Activated CD8-positive, alpha-beta memory T cell treated with anti-CD3 and anti-CD28 coated beads for 24 hours (primary cell): ENCODE results near the gene ADH5.
"Not testable (repeated sequence)": the region's sequence is repeated elsewhere in the genome, so short reads cannot be mapped to it uniquely, and the experiment has no call there.

ENCODE experiments used
- DNase-seq: peaks from one replicate; pipeline ENCODE4 v3.0.0-alpha.2; 2020

Gene ADH5

GRCh38 chr4:99082192-99082591, 6.4 kb downstream of the ADH5 start:
- DNase-seq, result no peak

GRCh38 chr4:99080869-99081268, 7.7 kb downstream of the ADH5 start:
- not testable (repeated sequence) for DNase-seq

GRCh38 chr4:99079625-99080295, 8.8 kb downstream of the ADH5 start:
- no peak for DNase-seq

GRCh38 chr4:99078931-99079624, 9.5 kb downstream of the ADH5 start:
- DNase-seq, result no peak

DNA sequence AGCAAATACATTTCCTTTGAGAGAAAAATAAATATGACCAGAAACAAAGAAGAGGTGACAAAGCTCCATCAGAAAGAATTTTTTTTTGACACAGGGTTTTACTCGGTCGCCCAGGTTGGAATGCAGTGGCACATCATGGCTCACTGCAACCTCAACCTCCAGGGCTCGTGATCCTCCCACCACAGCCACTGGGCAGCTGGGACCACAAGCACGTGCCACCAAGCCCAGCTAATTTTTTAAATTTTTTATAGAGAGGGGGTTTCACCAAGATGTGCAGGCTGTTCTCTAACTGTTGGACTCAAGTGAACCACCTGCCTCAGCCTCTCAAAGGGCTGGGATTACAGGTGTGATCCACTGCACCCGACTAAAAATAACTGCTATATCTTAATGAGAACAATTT, 10.3 kb downstream of the ADH5 start:
- DNase-seq, result no peak

DNA sequence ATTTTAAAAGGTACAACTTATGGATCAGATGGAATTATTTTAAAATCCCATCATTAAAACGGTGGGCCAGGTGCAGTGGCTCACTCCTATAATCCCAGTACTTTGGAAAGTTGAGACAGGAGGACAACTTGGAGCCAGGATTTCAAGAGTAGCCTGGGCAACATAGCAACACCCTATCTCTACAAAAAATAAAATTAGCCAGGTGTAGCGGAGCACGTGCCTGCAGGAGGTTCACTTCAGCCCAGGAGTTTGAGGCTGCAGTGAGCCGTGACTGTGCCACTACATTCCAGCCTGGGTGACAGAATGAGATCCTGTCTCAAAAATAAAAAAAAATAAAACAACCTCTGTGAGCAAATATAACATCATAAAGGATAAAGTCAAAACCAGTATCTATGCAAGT, 11.4 kb downstream of the ADH5 start:
- DNase-seq, result no peak

GRCh38 chr4:99076292-99076976, 12.2 kb downstream of the ADH5 start:
- DNase-seq, result no peak

- no peak for DNase-seq
These were observed 13.8 kb downstream of the ADH5 start for GRCh38 chr4:99074816-99075215.

DNA sequence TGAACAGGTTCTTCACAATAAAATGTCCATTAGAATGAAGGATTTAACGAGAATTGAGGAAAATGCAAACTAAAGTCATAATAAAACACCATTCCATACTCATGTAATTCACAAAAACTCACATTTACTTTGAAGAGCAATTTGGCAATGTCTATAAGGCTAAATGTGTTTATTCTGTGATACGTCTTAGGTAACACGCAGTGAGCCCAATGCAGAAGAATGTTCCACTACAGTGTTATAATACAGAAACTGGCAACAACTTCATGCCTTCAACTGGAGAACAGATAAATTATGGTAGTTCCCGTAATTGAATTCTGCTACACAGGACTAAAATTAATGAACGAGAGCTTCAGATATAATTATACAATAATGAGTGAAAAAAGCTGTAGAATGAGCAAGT, 17.4 kb downstream of the ADH5 start:
- no peak for DNase-seq

DNA sequence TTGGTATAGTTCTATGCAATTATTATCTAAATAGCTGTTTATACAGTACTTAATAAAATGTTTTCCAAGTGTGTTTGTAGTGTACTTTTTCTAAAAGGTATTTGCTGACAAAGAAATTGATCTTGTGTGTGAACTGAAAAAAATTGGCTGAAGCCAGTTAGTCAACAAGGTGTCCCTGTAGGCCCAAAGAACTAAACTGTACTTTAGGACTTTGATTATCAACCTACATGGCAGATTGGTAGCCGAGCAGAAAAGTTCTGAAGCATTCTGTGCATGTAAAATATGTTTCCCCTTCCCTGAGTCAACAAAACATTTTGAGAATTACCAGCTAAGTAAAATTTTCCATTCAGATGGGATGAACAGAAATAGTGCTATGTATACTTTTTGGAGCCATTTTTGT, 21.0 kb downstream of the ADH5 start:
- DNase-seq, result no peak

DNA sequence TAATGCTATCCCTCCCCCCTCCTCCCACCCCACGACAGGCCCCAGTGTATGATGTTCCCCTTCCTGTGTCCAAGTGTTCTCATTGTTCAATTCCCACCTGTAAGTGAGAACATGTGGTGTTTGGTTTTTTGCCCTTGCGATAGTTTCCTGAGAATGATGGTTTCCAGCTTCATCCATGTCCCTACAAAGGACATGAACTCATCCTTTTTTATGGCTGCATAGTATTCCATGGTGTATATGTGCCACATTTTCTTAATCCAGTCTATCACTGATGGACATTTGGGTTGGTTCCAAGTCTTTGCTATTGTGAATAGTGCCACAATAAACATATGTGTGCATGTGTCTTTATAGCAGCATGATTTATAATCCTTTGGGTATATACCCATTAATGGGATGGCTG, 23.1 kb downstream of the ADH5 start:
- DNase-seq, result not testable (repeated sequence)

DNA sequence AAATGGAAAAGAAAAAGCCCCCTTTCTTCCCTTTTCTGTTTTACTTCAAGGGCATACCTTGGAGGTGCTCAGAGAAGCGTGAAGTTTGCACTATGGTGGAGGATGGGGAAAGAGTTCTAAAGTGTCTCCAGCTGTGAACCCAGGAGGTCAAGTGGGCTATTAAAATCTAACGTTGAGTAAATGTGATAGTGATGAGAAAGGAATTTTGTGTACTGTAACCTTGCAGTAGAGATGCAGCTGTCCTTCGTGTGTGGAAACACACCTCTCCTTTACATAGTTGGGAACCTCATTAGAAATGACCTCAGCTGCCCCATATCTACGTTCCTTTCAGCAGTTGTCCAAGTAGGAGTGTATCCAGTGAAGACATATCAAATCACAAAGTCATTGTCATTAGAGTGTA, 26.5 kb downstream of the ADH5 start:
- no peak for DNase-seq

DNA sequence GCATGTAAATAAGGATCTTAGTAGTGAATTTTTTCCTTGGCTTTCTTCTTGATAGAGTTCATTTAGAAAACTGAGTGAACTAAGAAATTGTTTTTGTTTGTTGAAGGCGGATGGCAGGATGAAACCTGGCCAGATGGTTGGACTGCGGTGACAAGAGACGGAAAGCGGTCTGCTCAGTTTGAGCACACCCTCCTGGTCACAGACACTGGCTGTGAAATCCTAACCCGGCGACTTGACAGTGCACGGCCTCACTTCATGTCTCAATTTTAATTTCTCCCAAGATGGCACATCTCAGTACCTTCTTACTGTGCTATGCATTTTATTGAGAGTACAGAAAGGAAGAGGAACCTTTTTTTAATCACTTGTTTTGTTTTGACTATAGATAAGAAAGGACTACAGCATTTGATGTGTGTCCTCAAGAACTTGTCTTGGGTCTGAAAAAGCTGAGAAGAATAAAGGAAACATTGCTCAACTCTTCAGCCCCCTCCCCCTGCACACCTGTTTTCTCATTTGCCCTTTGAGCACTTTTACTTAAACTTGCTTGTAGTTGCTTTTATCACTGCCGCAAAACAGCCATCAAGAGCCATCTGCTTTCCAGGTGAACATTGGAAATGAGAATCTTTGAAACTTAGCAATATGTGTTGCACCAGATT, 27.4 kb downstream of the ADH5 start:
- no peak for DNase-seq

- no peak for DNase-seq
These were observed 29.0 kb downstream of the ADH5 start for GRCh38 chr4:99059550-99059949.

GRCh38 chr4:99058228-99058627, 30.4 kb downstream of the ADH5 start:
- no peak for DNase-seq

DNA sequence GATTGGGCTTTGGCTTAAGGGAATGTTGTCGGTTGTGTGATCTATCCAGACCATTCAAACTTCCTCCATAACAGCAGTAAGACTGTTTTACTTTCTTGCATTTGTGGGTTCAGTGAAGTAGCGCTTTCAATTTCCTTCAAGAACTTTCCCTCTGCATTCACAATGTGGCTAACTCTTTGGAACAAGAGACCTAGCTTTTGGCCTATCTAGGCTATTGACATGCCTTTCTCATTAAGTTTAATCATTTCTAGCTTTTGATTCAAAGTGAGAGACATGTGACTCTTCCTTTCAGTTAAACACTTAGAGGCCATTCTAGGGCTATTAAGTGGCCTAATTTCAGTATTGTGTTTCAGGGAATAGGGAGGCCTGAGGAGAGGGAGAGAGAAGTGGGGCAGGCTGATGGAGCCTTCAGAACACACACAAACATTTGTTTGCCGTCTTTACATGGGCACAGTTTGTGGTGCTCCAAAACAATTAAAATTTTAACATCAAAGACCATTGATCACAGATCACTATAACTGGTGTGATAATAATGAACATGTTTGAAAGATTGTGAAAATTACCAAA, 34.1 kb downstream of the ADH5 start:
- no peak for DNase-seq

GRCh38 chr4:99052902-99053301, 35.7 kb downstream of the ADH5 start:
- DNase-seq, result no peak

- DNase-seq, result no peak
These were observed 40.9 kb downstream of the ADH5 start for GRCh38 chr4:99047710-99048109.

DNA sequence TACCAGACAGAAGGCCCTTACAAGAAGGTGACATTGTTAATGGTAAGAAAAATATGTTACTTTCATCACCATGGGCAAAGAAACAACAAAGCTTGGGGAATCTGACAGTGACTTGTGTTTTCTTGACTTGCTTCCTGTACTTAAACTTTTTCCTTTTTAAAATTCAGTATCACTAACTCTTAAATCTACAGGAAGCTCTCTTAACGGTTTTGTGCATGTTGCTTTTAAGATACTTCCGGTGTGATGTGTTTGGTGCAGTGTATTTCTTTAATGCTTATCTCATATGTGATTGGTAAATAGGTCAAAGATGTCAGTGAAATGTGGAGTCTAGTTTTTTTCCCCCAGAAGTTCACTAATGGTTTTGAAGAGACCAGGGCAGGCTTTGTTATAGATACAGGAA, 45.2 kb downstream of the ADH5 start:
- DNase-seq, result no peak

DNA sequence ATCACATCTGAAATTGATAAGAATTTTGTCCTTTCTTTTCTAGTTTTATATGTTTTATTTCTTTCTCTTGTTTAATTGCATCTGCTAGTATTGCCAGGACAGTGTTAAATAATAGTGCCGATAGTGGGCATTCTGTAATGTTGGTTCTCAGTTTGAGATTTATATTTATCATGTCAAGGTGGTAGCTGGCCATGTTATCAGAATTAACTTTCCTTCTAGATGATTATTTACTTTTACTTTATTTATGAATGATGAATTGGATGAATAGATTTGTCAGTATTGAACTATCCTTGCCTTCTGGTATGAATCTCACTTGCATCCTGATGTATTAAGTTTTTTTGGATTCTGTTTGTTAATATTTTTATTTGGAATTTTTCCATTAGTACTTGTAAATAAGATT, 50.4 kb downstream of the ADH5 start:
- DNase-seq, result no peak

- DNase-seq, result no peak
These were observed 54.6 kb downstream of the ADH5 start for GRCh38 chr4:99033956-99034355.

DNA sequence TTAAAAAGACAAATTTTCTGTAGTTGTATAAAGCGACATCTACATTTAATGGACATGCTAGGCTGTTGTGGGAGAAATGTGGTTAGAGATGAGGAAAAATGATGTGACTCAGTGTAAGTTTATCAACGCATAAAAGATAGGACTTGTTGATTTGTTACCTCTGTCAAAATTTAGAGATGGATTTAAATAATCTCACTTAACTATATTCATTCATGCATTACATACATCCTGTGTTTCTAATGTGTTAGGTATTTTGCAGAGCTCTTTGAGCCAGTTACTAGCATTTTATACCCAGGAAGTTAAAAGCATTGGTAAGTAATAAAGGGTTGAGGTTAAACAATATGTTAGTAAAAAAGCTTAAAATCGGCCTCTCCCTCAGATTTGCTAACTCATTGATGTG, 58.7 kb downstream of the ADH5 start:
- no peak for DNase-seq

DNA sequence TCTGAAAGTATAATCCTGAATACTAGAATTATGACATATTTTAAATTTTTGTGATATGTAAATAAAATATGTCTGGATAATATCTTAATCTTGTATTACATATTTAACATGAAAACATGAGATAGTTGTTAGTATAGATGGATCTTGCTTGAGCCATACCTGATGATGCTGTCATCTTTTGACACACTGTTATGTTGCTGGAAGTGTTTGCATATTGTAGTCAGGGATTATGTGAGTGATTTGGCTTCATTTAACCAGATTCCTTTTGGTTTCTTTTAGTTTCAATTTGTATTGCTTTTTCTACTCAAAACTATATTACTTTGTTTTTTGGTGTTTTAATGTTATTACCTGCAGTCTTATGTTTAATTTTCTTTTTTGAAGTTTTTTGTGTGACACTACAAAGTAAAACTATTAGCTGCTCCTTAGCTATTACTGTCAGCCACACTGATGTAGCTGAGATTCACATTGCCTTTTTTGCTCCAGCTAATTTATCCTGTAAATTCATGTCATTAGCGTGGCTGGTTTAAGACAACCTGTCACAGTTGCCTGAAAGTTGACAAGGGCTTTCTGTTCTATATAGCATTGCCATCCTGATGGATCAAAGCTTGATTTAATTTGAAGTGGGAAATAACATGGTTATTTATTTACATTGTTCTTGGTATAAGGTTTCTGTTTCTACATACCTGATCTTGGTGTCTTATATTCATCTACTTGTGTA, 59.4 kb downstream of the ADH5 start:
- DNase-seq, result no peak
